Peyer's patch (tissue), 4 donors: ENCODE data around the gene SMG9.

Experiments
- CTCF ChIP-seq, 6 experiments: fragments of 450-650 bp in 4 of 6; fragments of 200-600 bp in 2 of 6; sonication (generic) in 1 of 6; IDR thresholded peaks; one replicate each; pipeline ENCODE4 v1.5.1; 2017 to 2019; ENCODE audit warnings: antibody characterized with exemption in 6 of 6, mild to moderate bottlenecking in 3 of 6, moderate library complexity in 1 of 6
- POLR2A ChIP-seq, 2 donors: fragments of 450-650 bp; IDR thresholded peaks; one replicate each; pipeline ENCODE4 v1.5.1; 2017; ENCODE audit warnings: antibody characterized with exemption in 2 of 2, mild to moderate bottlenecking in 2 of 2, moderate library complexity in 2 of 2

- TF ChIP-seq CTCF (IDR thresholded peaks at IDR 0.05) = no peak
- TF ChIP-seq POLR2A (IDR thresholded peaks at IDR 0.05) = no peak
Measured at GRCh38 chr19:43700395-43701000, 54.3 kb downstream of the SMG9 start.
